ENCODE measurements around the gene FGD5. TPM values are rescaled to one million over a fixed set of nuclear protein-coding genes. Genes with fewer than 3 reads are reported as not detected.

FGD5 gene
- total and polyA plus RNA-seq, 2 donors (not counting 1 experiment from before 2014, with no cell fraction given): 0.03 to 0.50 TPM

GRCh38 chr3:14867936-14868570 lies 49.3 kb downstream of the FGD5 start:
- no peak for DNase-seq (ENCODE audit: low read depth in 2 of 2)
- no peak overlapping the region for H3K4me3 ChIP-seq (replicated peaks in 1 of 4; ENCODE audit: control extremely low read depth in 1 of 4, insufficient read depth in 1 of 4, low read depth in 3 of 4, low read length in 4 of 4)
- H3K9me3 ChIP-seq (ENCODE audit: control insufficient read depth, insufficient read depth, low read depth, low read length): no peaks in the 10 kb centered on the region
- no peaks in the 10 kb centered on the region for H3K79me2 ChIP-seq (ENCODE audit: control insufficient read depth, insufficient read depth, low read length)
- no peak overlapping the region for H3K4me2 ChIP-seq (ENCODE audit: extremely low read depth, insufficient read depth, low read length)
- H3K4me1 ChIP-seq (ENCODE audit: control insufficient read depth, extremely low read depth, insufficient read depth, low read length): no peaks in the 10 kb centered on the region
- no peaks in the 10 kb centered on the region for H3K36me3 ChIP-seq (ENCODE audit: control insufficient read depth, insufficient read depth, low read length)
- H3K9ac ChIP-seq (ENCODE audit: insufficient read depth, low read length): no peak overlapping the region
- no peak overlapping the region for H2AFZ ChIP-seq (ENCODE audit: low read length)
- TF ChIP-seq EZH2 (IDR thresholded peaks at IDR 0.05; ENCODE audit: low read length, missing control alignments) (no peak), CTCF (conservative IDR thresholded peaks at IDR 0.05 in 1 of 2, IDR thresholded peaks at IDR 0.05 in 1 of 2; ENCODE audit: low read depth in 1 of 2, low read length in 2 of 2) (no peak)
- H3K27me3 ChIP-seq (ENCODE audit: control insufficient read depth, insufficient read depth, low read length): no peaks in the 10 kb centered on the region
- H3K27ac ChIP-seq (ENCODE audit: insufficient read depth, low read length): no peak overlapping the region
- no peaks in the 10 kb centered on the region for H4K20me1 ChIP-seq (ENCODE audit: control insufficient read depth, extremely low read depth, insufficient read depth, low read length)

GRCh38 chr3:14869917-14870782 lies 51.4 kb downstream of the FGD5 start:
- Histone ChIP-seq H3K79me2 (ENCODE audit: control insufficient read depth, insufficient read depth, low read length) (no peaks in the 10 kb centered on the region), H3K4me3 (replicated peaks in 1 of 4; ENCODE audit: control extremely low read depth in 1 of 4, insufficient read depth in 1 of 4, low read depth in 3 of 4, low read length in 4 of 4) (no peak overlapping the region), H3K9ac (ENCODE audit: insufficient read depth, low read length) (no peak overlapping the region), H3K4me1 (ENCODE audit: control insufficient read depth, extremely low read depth, insufficient read depth, low read length) (no peaks in the 10 kb centered on the region), H3K36me3 (ENCODE audit: control insufficient read depth, insufficient read depth, low read length) (no peaks in the 10 kb centered on the region), H4K20me1 (ENCODE audit: control insufficient read depth, extremely low read depth, insufficient read depth, low read length) (no peaks in the 10 kb centered on the region), H3K27ac (ENCODE audit: insufficient read depth, low read length) (no peak overlapping the region), H2AFZ (ENCODE audit: low read length) (no peak overlapping the region), H3K9me3 (ENCODE audit: control insufficient read depth, insufficient read depth, low read depth, low read length) (no peaks in the 10 kb centered on the region), H3K4me2 (ENCODE audit: extremely low read depth, insufficient read depth, low read length) (no peak overlapping the region), H3K27me3 (ENCODE audit: control insufficient read depth, insufficient read depth, low read length) (no peaks in the 10 kb centered on the region)
- TF ChIP-seq EZH2 (IDR thresholded peaks at IDR 0.05; ENCODE audit: low read length, missing control alignments): no peak
- TF ChIP-seq CTCF (conservative IDR thresholded peaks at IDR 0.05 in 1 of 2, IDR thresholded peaks at IDR 0.05 in 1 of 2; ENCODE audit: low read depth in 1 of 2, low read length in 2 of 2): no peak
- DNase-seq (ENCODE audit: low read depth in 2 of 2): no peak

- TF ChIP-seq EZH2 (IDR thresholded peaks at IDR 0.05; ENCODE audit: low read length, missing control alignments) (no peak), CTCF (conservative IDR thresholded peaks at IDR 0.05 in 1 of 2, IDR thresholded peaks at IDR 0.05 in 1 of 2; ENCODE audit: low read depth in 1 of 2, low read length in 2 of 2) (no peak)
These were observed 52.0 kb downstream of the FGD5 start for GRCh38 chr3:14870783-14871060.

More at GRCh38 chr3:14870783-14871060, 52.0 kb downstream of the FGD5 start:
- H4K20me1 ChIP-seq (ENCODE audit: control insufficient read depth, extremely low read depth, insufficient read depth, low read length): no peaks in the 10 kb centered on the region
- no peak overlapping the region for H3K9ac ChIP-seq (ENCODE audit: insufficient read depth, low read length)
- H2AFZ ChIP-seq (ENCODE audit: low read length): no peak overlapping the region
- H3K27me3 ChIP-seq (ENCODE audit: control insufficient read depth, insufficient read depth, low read length): no peaks in the 10 kb centered on the region
- no peaks in the 10 kb centered on the region for H3K79me2 ChIP-seq (ENCODE audit: control insufficient read depth, insufficient read depth, low read length)
- H3K4me2 ChIP-seq (ENCODE audit: extremely low read depth, insufficient read depth, low read length): no peak overlapping the region
- no peak for DNase-seq (ENCODE audit: low read depth in 2 of 2)
- no peaks in the 10 kb centered on the region for H3K9me3 ChIP-seq (ENCODE audit: control insufficient read depth, insufficient read depth, low read depth, low read length)
- no peaks in the 10 kb centered on the region for H3K36me3 ChIP-seq (ENCODE audit: control insufficient read depth, insufficient read depth, low read length)
- H3K27ac ChIP-seq (ENCODE audit: insufficient read depth, low read length): no peak overlapping the region
- H3K4me1 ChIP-seq (ENCODE audit: control insufficient read depth, extremely low read depth, insufficient read depth, low read length): no peaks in the 10 kb centered on the region
- H3K4me3 ChIP-seq (replicated peaks in 1 of 4; ENCODE audit: control extremely low read depth in 1 of 4, insufficient read depth in 1 of 4, low read depth in 3 of 4, low read length in 4 of 4): no peak overlapping the region
